Neural progenitor cell (in vitro differentiated cells): ENCODE data around the gene SNURF.

Source experiments
- CTCF ChIP-seq: fragments of 200-600 bp; sonication (generic); IDR thresholded peaks from 2 replicates; pipeline ENCODE4 v1.5.1; 2017; ENCODE audit warnings: antibody characterized with exemption, mild to moderate bottlenecking
- EZH2 ChIP-seq: fragments of 200-600 bp; sonication (generic); IDR thresholded peaks from 2 replicates; pipeline ENCODE4 v1.6.1; 2017; ENCODE audit warnings: antibody characterized with exemption, mild to moderate bottlenecking, moderate library complexity

- TF ChIP-seq CTCF (no peak), EZH2 (no peak)
These were observed 2.9 kb downstream of the SNURF start for GRCh38 chr15:24957691-24958090.
